Thyroid gland (tissue), 4 donors: Measurements from ENCODE around the gene SST.

Experiments
- POLR2A ChIP-seq, 2 donors: fragments of 450-650 bp; IDR thresholded peaks; one replicate each; pipeline ENCODE4 v1.6.1; 2017; ENCODE audit warnings: antibody characterized with exemption in 2 of 2, mild to moderate bottlenecking in 2 of 2, moderate library complexity in 1 of 2
- TF ChIP-seq, protein P1 (sequence below), 6 experiments: fragments of 200-600 bp in 3 of 6; fragments of 450-650 bp in 3 of 6; sonication (generic) in 3 of 6; IDR thresholded peaks; one replicate each; pipeline ENCODE4 v1.5.1; 2016 to 2019; ENCODE audit warnings: antibody characterized with exemption in 6 of 6, mild to moderate bottlenecking in 2 of 6, inconsistent platforms in 1 of 6, moderate library complexity in 1 of 6

DNA sequence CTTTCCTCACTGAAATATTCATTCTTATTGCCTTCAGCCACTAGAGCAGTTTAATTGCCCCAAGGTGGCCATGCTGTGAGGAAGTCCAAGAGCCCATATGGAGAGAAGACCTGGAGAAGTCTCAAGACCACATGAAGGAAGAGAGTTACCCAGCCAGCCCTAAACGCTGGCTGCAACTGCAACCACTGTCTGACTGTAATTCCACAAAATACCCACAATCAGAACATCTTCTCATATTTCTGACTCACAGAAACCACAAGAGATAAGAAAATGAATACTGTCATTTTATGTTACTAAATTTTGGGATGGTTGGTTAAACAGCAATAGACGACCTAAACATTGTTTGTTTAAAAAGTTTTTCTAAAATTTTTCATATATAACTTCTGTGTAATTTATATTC lies 14.7 kb upstream of the SST start:
- no peak for TF ChIP-seq POLR2A (IDR thresholded peaks at IDR 0.05)
- TF ChIP-seq, protein P1, sequence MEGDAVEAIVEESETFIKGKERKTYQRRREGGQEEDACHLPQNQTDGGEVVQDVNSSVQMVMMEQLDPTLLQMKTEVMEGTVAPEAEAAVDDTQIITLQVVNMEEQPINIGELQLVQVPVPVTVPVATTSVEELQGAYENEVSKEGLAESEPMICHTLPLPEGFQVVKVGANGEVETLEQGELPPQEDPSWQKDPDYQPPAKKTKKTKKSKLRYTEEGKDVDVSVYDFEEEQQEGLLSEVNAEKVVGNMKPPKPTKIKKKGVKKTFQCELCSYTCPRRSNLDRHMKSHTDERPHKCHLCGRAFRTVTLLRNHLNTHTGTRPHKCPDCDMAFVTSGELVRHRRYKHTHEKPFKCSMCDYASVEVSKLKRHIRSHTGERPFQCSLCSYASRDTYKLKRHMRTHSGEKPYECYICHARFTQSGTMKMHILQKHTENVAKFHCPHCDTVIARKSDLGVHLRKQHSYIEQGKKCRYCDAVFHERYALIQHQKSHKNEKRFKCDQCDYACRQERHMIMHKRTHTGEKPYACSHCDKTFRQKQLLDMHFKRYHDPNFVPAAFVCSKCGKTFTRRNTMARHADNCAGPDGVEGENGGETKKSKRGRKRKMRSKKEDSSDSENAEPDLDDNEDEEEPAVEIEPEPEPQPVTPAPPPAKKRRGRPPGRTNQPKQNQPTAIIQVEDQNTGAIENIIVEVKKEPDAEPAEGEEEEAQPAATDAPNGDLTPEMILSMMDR (IDR thresholded peaks at IDR 0.05) = no peak
